Occipital lobe (tissue), 2 donors: ENCODE data around the gene PEPD. TPM values are rescaled to one million over a fixed set of nuclear protein-coding genes. Genes with fewer than 3 reads are reported as not detected.
A peak's percentile ranks its signal among the peaks of the same experiment; 100 is the strongest.

Experiments
- DNase-seq: peaks from one replicate; lab custom pipeline; 2025; lab: John Stamatoyannopoulos, UW
- total RNA-seq: library from RNA; depleted of rRNA; stranded (reverse); fragments of >200 nt; gene quantifications from one replicate; pipeline ENCODE4 v1.2.3, GENCODE V29; 2014

PEPD gene
- total RNA-seq, 1 donor from 2014 or later, result 21.5 TPM

DNA sequence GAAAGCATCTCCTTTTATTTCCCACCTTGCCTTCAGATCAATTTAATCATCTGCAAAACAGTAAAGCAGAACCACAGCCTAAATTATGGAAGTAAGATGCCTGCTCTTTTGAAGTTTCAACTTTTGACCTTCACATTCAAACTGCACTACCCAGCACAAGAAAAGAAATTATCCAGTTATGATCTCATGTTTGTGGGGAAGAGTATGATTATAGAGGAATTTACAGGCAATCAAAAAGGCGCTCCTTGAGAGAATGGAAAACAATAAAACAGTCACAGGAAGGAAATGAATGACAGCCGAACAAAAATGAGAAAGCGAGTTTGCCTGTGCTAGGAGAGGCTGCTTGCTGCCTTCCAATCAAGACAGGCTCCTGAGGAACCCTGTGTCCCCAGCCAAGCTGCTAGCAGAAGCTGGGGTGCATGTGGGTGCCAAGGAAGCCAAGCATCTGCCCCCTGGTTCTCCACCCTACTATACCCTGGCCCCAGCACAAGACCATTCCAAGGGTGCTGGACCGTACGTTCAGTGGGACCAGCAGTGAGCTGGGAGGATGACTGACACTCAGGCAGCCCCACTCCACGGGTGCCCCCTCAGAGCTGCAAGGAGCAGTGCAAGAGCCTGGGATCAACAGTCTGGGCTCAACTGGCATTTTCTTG is 47.8 kb downstream of the PEPD start:
- no peak for DNase-seq

DNA sequence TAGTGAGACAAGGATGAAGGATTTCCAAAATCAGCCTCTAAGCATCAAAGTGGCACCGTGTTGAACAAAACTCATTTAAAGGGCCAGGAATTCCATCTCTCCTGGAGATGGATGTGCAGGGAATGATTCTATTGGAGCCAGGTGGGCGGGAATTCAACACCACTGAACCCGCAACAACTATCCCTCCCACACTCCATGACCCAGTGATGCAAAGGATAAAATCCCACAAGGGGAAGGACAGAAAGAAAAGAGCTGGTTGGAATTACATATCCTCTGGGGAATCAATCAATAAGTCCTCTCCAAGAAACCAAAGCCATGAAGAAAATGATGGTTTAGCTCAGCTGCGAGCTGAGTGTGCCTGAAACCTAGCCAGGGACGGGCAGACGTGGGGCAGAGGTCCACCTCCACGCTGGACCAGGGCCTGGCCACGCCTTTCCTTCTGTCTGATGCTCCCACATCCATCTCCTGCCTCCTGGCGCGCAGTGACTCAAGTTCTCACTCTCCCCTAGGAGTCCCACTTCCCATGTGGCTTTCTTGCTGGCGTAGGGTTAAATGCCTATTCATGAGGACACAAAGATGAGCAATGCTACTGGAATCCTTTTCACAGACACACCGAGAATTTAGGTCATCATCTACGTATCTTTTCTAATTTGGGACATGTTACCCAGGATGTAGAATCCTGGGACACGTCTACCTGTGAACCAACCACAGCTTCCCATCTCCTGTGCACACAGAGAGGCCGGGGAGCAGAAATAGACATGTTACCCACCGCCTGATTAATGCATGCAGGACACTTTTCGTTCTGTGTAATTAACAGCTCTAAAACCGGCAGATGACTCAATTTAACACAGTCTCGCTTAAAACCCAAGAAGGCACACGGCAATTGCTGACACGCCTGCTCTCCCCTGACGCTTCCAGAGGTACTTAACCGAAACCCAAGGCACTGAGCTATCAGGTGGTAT is 48.6 kb downstream of the PEPD start:
- DNase-seq, result peak; percentile 59

DNA sequence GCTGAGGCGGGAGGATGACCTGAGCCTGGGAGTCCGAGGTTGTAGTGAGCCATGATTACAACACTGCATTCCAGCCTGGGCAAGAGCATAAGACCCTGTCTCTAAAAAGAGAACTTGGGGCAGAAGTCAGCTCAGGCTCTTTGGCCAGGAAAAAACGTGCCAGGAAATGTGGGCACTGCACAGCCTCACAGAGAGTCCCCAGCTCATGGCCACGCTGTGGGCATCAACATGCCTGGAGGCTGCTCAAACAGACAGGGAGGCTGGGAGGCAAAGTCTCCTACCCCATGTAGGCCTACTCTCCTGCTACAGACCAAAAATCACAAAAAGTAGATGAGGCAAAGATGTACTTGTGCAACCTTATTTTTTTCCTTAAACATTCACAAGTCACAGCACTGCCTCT is 49.4 kb downstream of the PEPD start:
- no peak for DNase-seq

DNA sequence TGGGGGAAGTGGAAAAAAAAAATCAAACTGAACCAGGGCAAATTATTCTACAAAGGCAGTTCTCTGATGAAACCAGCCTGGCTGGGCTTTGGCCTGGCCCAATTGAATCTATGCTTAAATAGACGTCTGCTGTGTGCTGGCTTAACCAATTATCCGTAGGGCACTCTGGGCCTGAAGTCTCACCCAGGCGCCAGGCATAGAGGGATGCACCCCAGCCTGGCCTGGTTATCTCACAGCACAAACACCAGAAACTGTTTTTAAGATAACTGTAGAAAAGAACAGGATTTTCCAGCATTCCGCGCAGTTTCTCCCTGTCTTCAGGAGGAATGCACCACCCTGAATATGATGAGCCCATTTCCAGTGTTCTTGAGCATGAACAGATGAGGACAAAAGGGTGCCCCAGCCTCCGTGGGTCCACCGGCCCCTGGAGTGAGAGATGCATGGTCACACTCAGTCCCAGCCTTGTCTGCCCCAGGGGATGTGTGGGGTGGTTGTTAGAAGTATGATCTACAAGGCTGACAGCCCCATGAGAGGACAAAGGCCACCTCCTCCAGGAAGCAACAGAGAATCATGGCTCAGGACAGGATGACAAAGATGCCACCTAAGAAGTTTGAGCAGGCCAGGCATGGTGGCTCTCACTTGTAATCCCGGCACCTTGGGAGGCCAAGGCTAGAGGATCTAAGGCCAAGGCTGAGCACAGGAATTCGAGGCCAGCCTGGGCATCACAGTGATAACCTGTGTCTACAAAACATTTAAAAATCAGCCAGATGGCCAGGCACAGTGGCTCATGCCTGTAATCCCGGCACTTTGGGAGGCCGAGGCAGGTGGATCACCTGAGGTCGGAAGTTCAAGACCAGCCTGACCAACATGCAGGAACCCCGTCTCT is 50.2 kb downstream of the PEPD start:
- DNase-seq, result no peak

DNA sequence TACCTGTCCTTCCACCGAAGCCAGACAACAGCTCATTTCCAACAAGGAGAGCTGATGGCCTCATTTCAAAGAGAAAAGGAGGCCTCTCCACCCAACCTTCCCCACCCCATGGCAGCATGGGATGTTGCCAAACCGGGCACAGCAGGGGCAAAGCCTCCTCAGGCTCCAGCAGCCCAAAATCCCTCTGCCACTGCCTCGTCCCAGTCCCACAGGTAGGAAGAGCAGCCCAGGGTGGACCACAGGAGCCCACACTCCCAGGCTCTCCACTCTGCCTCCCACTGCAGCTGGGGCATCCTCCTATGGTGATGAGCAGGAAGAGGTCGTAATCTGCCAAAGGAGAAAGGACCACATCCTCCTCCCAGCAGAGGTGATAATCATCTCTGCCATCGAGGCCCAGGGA is 50.9 kb downstream of the PEPD start:
- no peak for DNase-seq

DNA sequence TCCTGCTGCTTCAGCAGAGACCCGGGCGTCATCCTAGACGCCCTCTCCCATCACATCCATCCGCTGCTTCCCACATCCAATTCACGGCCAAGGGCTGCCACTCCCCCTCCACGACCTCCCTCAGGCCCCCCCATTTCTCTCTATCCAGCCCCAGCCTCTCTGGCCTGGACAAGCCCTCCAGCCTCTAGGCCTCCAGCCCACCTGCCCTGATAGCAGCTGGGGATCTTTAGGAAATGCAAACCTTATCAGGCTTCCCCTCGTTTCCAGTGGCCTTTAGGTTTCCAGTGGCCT is 51.6 kb downstream of the PEPD start:
- DNase-seq, result no peak

DNA sequence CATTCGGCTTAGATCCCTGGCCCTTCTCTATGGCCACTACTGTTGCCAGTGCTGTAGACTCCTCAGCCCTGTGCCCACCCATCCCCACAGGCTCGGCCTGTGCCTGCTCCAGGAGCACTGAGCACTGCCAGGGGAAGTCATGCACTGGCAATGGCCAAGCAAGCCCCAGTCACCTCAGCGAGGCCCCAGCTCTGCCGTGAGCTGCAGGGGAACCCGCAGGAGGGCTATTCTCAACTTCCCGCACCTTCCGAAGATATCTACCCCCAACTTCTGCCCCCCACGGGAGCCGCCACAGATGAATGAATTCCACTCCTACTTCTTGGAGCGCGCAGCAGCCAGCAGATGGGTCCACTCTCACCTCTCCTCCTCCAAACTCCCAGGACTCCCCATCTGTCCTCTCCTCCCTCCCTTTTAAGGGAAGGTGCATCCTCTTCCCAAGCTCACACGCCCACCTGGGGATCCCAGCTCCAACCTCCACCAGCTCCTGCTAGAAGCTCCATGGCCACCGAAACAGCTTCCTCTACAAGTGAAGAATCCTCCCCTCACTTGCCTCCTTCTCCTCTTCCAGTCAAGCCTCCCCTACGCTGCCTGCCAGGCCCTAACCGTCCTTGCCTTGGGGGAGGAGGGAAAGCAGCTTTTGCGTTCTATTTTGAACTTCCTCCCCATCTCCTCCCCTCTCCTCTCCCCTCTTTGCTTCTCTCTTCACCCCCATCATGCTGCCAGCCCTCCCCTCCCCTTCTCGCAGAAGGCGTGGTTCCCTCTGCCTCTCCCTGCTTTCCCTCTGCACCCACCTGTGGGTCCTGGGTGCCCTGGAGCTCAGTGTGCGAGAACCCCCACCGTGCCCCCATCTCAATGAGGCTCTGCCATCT is 52.2 kb downstream of the PEPD start:
- DNase-seq, result peak; percentile 59

DNA sequence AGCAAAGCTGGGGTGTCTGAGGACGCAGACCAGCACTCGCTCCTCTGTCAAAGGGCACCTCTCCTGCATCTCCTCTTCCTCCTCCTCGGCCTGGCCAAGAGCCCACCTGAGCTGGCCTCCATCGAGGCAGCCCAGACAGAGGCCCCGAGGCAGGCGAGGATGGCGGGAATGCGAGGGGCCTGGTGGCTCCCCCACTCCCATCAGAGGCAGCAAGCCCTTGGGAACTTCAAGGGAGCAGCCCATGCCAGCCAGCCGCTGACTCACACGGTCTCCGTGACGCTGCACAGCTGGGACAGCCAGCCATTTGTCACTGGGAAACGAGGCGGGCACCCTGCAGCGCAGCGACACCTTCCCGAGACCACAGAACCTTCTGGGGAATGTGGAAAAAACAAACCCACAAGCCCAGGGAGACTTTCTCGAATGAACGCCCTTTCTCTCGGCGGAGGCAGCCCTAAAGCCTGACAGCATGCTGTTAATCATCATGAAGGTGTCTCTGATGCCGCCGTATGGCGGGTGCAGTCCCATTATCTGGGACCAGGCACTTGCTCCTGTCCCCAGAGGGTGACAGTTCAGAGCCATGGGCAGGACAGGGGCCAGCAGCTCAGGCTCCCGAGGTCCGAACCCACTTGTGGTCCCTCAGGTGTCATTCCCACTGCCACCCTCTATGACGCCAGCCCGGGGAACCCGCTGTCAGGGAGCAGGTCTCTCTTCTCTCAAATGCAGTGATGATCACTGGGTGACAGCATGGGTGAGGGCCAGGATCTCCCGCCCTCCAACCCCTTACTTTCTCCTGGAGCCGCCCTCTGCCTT is 53.0 kb downstream of the PEPD start:
- peak; percentile 21 for DNase-seq

DNA sequence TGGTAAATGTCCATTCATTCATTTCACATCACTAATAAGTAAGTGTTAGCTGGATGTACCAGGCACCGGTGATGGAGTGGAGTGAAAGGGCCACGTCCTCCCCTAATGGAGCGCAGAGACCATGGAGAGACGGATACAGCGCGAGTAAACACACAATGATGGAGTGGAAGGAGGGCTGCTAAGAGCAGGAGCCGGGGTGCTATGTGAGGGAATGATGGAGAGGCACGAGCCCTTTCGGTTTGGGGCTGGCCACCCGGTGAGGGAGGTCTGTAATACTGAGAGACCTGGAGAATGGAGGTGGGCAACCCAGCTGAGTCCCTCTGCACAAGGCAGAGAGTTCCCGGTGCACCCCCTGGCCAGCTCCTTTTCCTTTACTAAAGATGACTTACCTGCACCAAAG is 53.7 kb downstream of the PEPD start:
- no peak for DNase-seq

DNA sequence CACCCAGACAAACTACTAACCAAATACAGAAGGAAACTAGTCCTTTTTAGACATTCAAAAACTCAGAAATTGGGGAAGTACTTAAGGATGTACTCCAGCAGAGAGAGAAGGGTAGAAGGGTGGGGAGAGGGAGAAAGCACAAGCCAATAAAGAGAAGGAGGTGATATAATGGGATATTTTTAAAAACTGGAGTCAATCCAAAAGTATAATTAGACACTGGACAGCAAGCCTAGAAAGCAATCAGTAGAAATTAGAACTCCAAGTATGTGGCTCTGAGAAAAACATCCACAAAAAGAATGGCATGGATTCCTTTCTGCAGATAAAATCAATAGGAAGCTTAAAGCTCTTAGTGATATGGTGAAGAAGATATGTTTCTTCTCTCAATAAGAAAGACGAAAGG is 55.8 kb downstream of the PEPD start:
- no peak for DNase-seq

DNA sequence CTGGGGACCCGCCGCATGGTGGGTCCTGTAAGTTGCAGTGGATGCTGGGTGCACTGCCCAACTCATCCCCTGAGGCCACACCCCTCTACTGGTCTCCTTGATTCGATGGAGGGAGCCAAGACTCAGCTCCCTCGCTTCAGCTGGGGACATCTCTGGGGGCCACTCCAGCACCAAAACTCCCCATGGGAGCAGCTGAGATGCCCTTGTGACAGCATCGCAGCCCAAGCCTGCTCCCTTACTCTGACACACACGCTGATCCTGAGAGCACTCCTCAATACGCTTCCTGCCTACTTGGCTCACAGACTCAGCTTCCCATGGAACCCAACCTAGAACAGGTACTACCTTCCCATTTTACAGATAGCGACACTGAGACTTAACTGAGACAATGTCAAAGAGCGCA is 56.2 kb downstream of the PEPD start:
- no peak for DNase-seq

DNA sequence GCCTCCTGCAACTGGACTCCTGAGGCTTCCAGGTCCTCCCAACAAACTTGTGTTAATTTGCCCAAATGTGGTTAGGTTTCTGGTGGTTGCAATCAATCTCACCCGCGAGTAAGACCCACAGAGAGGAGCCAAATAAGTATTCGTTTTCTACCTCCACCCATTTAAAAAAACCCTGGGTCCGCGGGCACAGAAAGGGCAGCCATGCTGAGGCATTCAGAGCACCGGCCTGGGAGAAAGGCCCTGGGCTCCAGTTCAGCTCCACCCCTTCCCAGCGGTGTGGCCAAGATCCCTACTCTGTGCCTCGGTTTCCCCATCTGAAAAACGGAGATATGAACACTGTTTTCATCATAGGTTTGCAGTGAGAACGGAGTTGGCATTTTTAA is 56.9 kb downstream of the PEPD start:
- DNase-seq, result no peak

DNA sequence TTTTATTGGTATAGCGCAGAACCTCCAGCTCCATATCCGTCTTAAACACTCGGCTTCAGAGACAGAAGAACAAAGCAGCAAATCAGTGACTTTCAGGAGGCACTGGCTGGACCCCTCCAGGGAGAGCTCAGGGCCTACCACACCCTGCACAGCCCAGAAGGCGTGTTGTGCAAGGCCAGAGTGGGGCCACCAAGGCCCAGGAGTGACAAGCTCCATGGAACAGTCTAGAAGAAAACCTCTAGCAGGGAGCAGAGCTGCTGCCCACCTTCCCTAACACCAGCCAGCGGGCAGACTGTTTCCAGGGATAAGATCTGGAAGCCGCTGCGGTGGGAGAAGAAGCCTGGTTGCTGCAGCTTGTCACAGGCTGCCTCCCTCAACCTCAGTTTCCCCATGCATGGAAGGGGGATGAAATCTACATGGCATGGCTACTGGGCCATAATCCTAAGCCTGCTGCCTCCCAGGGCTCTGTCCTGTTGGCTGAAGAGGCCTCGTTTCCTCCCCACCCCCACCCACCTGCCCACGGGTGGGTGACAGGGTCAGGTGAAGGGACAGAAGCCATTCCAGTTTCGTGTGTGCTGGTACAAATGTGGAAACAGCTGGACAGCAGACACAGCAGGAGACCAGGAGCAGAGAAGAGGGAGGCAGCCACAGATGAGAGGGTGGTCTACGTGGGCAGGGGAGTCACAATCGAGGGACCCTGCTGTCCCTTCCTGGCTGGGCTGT is 57.4 kb downstream of the PEPD start:
- no peak for DNase-seq

DNA sequence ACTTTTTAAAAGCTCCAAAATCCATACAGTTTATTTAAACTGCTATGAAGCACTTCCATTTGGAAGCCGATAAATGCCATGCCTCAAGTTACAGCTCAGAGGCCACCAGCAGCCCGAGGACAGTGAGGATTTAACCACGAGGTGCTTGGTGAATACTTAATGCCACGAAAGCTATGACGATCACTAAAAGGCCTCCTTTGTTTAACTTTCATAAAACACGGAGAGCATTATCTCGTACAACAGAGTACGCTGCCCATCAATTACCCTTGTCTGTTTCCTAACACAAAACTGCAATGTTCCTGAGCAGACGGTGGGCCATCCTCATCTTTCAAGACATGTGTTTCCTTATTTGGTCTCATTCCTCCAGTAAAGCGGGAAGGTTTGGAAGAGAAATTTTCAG is 58.4 kb downstream of the PEPD start:
- DNase-seq, result peak; percentile 2

DNA sequence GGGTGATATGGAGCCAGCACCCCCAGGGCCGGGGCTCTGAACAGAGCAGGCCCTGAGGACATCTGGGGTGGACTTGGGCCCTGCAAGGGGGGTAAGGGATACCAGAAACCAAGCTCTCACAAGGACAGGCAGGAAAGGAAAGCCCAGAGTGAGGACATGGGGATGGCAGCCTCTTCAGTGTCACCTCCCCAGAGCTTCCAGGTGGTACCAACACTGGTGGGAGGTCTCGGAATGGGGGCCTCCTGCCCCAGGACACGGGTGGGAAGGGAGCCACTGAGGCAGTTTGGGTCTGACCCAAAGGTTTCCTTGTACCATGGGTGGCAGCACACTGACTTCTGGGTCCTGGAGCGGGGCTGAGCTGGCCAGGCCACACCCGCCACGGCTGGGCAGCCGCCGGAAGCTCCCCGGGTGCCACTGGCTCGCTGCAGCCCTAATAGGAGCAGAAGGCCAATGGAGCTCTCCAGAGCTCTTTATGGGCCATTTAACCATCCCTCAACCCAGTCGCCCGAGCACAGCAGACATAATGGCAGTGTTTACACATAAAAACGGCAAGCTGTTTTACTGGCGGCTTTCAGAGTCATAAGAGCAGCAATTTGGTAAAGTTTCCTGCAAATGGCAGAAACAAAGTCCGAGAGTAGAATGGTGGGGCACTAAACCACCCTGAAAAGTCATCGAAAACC is 59.3 kb downstream of the PEPD start:
- DNase-seq, result no peak

DNA sequence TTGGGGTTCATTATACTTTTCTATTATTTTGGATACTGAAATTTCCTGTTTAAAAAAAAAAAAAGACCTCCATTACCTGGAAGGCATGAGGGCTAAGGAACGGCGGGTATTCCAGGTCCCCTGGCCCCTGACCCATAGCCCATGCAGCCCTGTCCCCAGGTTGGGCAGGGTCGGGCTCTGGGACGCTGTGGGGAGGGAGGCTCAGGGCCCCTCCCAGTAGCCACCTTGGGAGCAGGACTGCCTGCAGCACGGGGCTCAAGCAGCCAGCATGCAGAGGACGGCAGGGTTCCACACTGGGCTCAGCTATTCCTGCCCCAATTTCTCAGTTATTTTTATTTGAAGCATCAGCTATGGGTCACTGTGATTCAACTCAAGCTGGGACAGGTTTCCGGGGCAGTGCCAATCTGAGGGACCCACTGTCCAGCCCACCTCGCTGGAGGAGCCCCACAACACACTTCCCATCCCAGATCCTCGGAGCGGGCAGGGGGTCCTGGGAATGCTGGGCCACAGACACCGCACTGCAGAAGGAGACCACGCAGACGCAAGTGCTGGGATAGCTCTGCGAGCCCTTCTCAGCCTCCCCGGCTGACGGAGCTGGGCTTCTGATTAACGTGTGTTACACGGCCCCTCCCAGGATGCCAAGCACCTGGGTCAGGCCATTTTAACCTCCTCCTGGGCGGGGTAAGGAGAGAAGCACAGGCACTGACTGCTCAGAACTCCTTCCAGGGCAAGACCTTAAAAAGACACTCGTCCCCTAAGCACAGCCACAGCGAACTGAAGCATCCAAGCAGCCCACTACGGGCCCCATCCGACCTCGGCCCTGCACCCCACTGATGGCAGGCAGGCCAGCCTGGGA is 60.1 kb downstream of the PEPD start:
- DNase-seq, result no peak

DNA sequence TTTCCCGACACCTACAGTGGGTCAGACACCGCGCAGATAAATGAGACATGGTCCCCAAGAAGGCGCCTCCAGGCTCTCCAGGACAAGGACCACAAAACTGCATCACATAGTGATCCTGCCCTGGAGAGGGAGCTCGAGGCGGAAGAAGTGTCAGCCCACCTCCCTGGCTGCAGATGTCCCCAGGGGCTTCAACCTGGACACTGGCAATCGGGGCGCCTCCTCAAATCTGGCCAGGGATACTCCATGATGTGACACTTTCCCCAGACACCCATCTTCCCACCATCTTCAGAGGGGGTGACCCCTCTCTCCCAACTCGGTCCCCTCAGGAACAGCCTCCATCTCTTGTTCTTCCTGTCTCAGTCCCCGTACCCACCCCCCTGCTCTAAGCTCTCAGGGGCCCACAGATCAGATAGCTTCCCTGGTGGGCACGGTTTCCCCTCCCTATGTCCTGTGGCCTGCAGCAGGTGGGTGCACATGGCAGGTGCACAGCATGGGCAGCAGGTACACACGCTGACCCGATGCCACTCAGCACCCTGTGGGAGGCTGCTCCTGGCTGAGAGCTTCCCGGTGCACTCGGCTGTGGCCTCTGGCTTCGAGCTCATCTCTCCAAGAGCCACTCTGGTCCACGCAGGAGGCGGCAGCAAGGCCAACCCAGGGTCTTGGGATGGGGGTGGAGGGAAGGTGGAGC is 61.2 kb downstream of the PEPD start:
- no peak for DNase-seq
